DND-41 (cell line): ENCODE results near the gene C16orf86.

Experiments used
- CTCF ChIP-seq: IDR thresholded peaks from 2 replicates; pipeline ENCODE4 v1.5.1; 2012; ENCODE audit warnings: borderline replicate concordance, low read length, moderate library complexity, mild to moderate bottlenecking; ENCODE audit not compliant: poor library complexity, severe bottlenecking; ENCODE audit errors: extremely low read depth
- EZH2 ChIP-seq: IDR thresholded peaks from 3 replicates; pipeline ENCODE4 v1.6.1; 2012; ENCODE audit warnings: borderline replicate concordance, low read depth, mild to moderate bottlenecking, moderate library complexity, low read length, inconsistent platforms; ENCODE audit not compliant: severe bottlenecking

GRCh38 chr16:67704110-67704509, 37.5 kb downstream of the C16orf86 start:
- no peak for TF ChIP-seq CTCF
- no peak for TF ChIP-seq EZH2
